Keratinocyte (primary cell): ENCODE results near the gene ZEB2. TPM values are rescaled to one million over a fixed set of nuclear protein-coding genes. Genes with fewer than 3 reads are reported as not detected.

Experiments
- DNase-seq: peaks from one replicate; pipeline ENCODE4 v3.0.0-alpha.2; 2011; ENCODE audit warnings: low read depth, missing footprints, low spot score
- FAIRE-seq: peaks from 2 replicates; lab custom pipeline; 2011; peaks lifted over from hg19 to GRCh38; lab: Jason Lieb, UNC
- H2AFZ ChIP-seq: 2 replicates; pipeline ENCODE4 v1.6.0; 2012; ENCODE audit warnings: low read length, control low read depth, inconsistent platforms; ENCODE audit not compliant: control insufficient read depth
- H3K27ac ChIP-seq: 2 replicates; pipeline ENCODE4 v1.5.1; 2011; ENCODE audit warnings: low read length; ENCODE audit not compliant: control insufficient read depth, insufficient read depth
- H3K27me3 ChIP-seq: 3 replicates; pipeline ENCODE4 v1.6.0; 2011; ENCODE audit warnings: low read length; ENCODE audit not compliant: control insufficient read depth, insufficient read depth; ENCODE audit errors: extremely low read depth
- H3K36me3 ChIP-seq, 2 experiments: 2 replicates in 1 of 2; 3 replicates in 1 of 2; pipeline ENCODE4 v1.5.1; 2011; ENCODE audit warnings: low read length in 2 of 2, mild to moderate bottlenecking in 1 of 2; ENCODE audit not compliant: control insufficient read depth in 2 of 2, insufficient read depth in 2 of 2; ENCODE audit errors: extremely low read depth in 1 of 2
- H3K4me1 ChIP-seq: 3 replicates; pipeline ENCODE4 v1.5.1; 2011; ENCODE audit warnings: low read length; ENCODE audit not compliant: control insufficient read depth, insufficient read depth; ENCODE audit errors: extremely low read depth
- H3K4me2 ChIP-seq: 3 replicates; pipeline ENCODE4 v1.6.0; 2011; ENCODE audit warnings: low read depth, low read length; ENCODE audit not compliant: control insufficient read depth, insufficient read depth; ENCODE audit errors: extremely low read depth
- H3K4me3 ChIP-seq, 3 experiments: fragments of 200-600 bp in 1 of 3; sonication (generic) in 1 of 3; 2 replicates in 2 of 3; 3 replicates in 1 of 3; pipeline ENCODE4 v1.5.1; 2011 to 2016; ENCODE audit warnings: low read length in 3 of 3, mild to moderate bottlenecking in 3 of 3, control low read depth in 2 of 3, inconsistent platforms in 1 of 3, low read depth in 1 of 3, mixed read lengths in 1 of 3, mixed run types in 1 of 3, moderate library complexity in 1 of 3; ENCODE audit not compliant: control insufficient read depth in 2 of 3, insufficient read depth in 2 of 3; ENCODE audit errors: extremely low read depth in 1 of 3
- H3K79me2 ChIP-seq: 2 replicates; pipeline ENCODE4 v1.6.0; 2012; ENCODE audit warnings: low read length; ENCODE audit not compliant: control insufficient read depth, insufficient read depth
- H3K9ac ChIP-seq: 3 replicates; pipeline ENCODE4 v1.6.0; 2011; ENCODE audit warnings: low read length; ENCODE audit not compliant: control insufficient read depth, insufficient read depth; ENCODE audit errors: extremely low read depth
- H3K9me1 ChIP-seq: 3 replicates; pipeline ENCODE4 v1.6.0; 2011; ENCODE audit warnings: low read length; ENCODE audit not compliant: control insufficient read depth, insufficient read depth; ENCODE audit errors: extremely low read depth
- H3K9me3 ChIP-seq: 2 replicates; pipeline ENCODE4 v1.5.1; 2012; ENCODE audit warnings: low read depth, low read length; ENCODE audit not compliant: control insufficient read depth
- H4K20me1 ChIP-seq: 3 replicates; pipeline ENCODE4 v1.6.0; 2011; ENCODE audit warnings: low read length; ENCODE audit not compliant: control insufficient read depth, insufficient read depth; ENCODE audit errors: extremely low read depth
- CTCF ChIP-seq, 3 experiments: IDR thresholded peaks in 1 of 3; conservative IDR thresholded peaks in 1 of 3; optimal IDR thresholded peaks in 1 of 3; 2 replicates in 2 of 3; 3 replicates in 1 of 3; pipeline versions ENCODE3 to v1.5.1; 2011; ENCODE audit warnings: low read length in 3 of 3, mild to moderate bottlenecking in 3 of 3, moderate library complexity in 2 of 3, control low read depth in 1 of 3, inconsistent platforms in 1 of 3; ENCODE audit not compliant: insufficient read depth in 2 of 3; ENCODE audit errors: extremely low read depth in 1 of 3
- EZH2 ChIP-seq: IDR thresholded peaks from one replicate; pipeline ENCODE4 v1.6.1; 2012; ENCODE audit warnings: inconsistent platforms, mild to moderate bottlenecking, low read length, moderate library complexity
- dilution Hi-C: fragments of 300-500 bp; cut with MboI; formaldehyde crosslinking; loops from one replicate; pipeline ENCODE4 v1.7.0; 2020; ENCODE audit warnings: low sequenced_read_pairs; ENCODE audit not compliant: extremely low pct_ligation_motif_present
- polyA plus RNA-seq, 5 experiments: library from polyadenylated mRNA; depleted of rRNA in 3 of 5; stranded (reverse) in 3 of 5; stranded (forward) in 1 of 5; unstranded in 1 of 5; fragments of >200 nt; gene quantifications; 1 replicate in 1 of 5; 2 replicates in 3 of 5; 3 replicates in 1 of 5; pipeline versions ENCODE4 v1.2.1 to v1.2.3, GENCODE V29; 2011 to 2012; ENCODE audit warnings: missing spikeins in 2 of 5, low read depth in 1 of 5, low replicate concordance in 1 of 5

Gene ZEB2
- polyA plus RNA-seq, 1 donor (not counting 4 experiments of a cell fraction or from before 2014, with no cell fraction given), result 0.12 TPM

DNA sequence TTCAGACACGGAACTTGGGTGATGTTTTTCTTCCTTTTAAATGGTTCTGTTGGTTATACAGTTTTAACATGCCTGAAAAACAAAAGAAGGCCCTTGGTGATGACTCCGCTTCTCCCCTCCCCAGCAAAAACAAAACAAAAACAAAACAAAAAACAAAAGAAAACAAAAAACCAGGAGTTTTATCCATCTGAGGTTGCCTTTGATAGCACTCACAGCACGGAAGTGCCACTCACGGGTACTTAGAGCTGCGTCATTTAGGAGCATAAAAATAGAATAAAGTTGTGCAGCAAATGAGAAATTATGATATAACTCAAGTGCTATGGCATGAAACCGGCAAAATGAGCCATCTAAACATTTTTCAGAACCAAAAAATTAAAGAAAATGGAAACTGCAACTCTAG, 57.7 kb downstream of the ZEB2 start:
- Histone ChIP-seq H3K4me2 (no peak overlapping the region), H3K79me2 (no peaks in the 10 kb centered on the region)

DNA sequence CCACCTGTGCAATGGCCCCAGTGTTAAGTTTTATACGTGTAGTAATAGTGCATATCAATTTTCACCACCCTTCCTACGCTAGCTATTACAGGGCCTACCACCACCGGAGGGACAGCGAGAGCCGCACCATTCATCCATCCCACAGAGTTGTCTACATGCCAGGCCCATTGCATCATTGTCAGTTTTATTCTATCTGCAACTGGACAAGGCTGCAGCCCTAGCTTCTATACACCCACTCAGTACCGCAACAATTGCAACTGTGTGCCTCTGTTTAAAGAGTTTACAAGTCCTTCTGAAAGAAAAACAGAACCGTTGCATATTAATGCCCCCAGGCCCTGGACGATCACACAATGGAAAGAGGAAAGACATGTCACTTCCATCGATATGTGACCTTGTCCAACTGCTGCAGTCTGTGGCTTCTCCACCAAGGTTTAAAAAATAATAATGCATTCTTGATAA, 58.6 kb downstream of the ZEB2 start:
- no peak for FAIRE-seq
- DNase-seq, result no peak
- Histone ChIP-seq H3K9me1 (no peaks in the 10 kb centered on the region), H3K27me3 (no peaks in the 10 kb centered on the region), H3K9ac (no peak overlapping the region), H3K79me2 (no peaks in the 10 kb centered on the region), H3K4me1 (no peaks in the 10 kb centered on the region), H3K36me3 (no peaks in the 10 kb centered on the region), H4K20me1 (no peaks in the 10 kb centered on the region), H3K4me3 (no peak overlapping the region), H3K9me3 (no peaks in the 10 kb centered on the region), H2AFZ (no peak overlapping the region), H3K4me2 (no peak overlapping the region), H3K27ac (no peak overlapping the region)
- no peak for TF ChIP-seq CTCF (optimal IDR thresholded peaks at IDR 0.05 in 1 of 3, IDR thresholded peaks at IDR 0.05 in 1 of 3, conservative IDR thresholded peaks at IDR 0.05 in 1 of 3; ENCODE audit: extremely low read depth in 1 of 3, insufficient read depth in 2 of 3, low read length in 3 of 3)
- TF ChIP-seq EZH2, result no peak
- dilution Hi-C loops, result no loop called here

More for the DNA sequence above, 57.7 kb downstream of the ZEB2 start:
- H3K4me3 ChIP-seq, result no peak overlapping the region
- dilution Hi-C loops, result no loop called here
- DNase-seq (no peak), FAIRE-seq (no peak)
- H3K9ac ChIP-seq, result no peak overlapping the region
- H3K9me3 ChIP-seq, result no peaks in the 10 kb centered on the region
- H3K27ac ChIP-seq, result no peak overlapping the region
- H4K20me1 ChIP-seq, result no peaks in the 10 kb centered on the region
- H3K27me3 ChIP-seq, result no peaks in the 10 kb centered on the region
- TF ChIP-seq EZH2 (no peak), CTCF (optimal IDR thresholded peaks at IDR 0.05 in 1 of 3, IDR thresholded peaks at IDR 0.05 in 1 of 3, conservative IDR thresholded peaks at IDR 0.05 in 1 of 3; ENCODE audit: extremely low read depth in 1 of 3, insufficient read depth in 2 of 3, low read length in 3 of 3) (no peak)
- no peaks in the 10 kb centered on the region for H3K4me1 ChIP-seq
- H2AFZ ChIP-seq, result no peak overlapping the region
- H3K9me1 ChIP-seq, result no peaks in the 10 kb centered on the region
- no peaks in the 10 kb centered on the region for H3K36me3 ChIP-seq
